B cell (primary cell): ENCODE results near the gene BBC3. TPM values are rescaled to one million over a fixed set of nuclear protein-coding genes. Genes with fewer than 3 reads are reported as not detected.

ENCODE experiments used
- ATAC-seq: fragments of 200-7000 bp; cut with Tn5 transposase; one replicate; pipeline ENCODE4 v1.10.0; 2021; ENCODE audit warnings: low read depth, mild to moderate bottlenecking, moderate number of reproducible peaks, moderate library complexity
- CTCF ChIA-PET: fragments of 350-600 bp; sonication (Branson Sonifier 250); formaldehyde crosslinking; loops from one replicate; lab custom pipeline; 2021; ENCODE audit warnings: antibody characterized with exemption, inconsistent platforms; lab: Charles Lee
- POLR2A ChIA-PET: fragments of 350-600 bp; sonication (Branson Sonifier 250); formaldehyde crosslinking; loops from one replicate; lab custom pipeline; 2021; ENCODE audit warnings: antibody characterized with exemption; lab: Charles Lee
- DNase-seq: peaks from one replicate; pipeline ENCODE4 v3.0.0; 2013
- H2AFZ ChIP-seq: 2 replicates; pipeline ENCODE4 v1.6.1; 2012; ENCODE audit warnings: mild to moderate bottlenecking, low read depth, low read length; ENCODE audit not compliant: insufficient read depth, poor library complexity, severe bottlenecking
- H3K27ac ChIP-seq, 2 donors: 1 replicate in 1 of 2; 2 replicates in 1 of 2; pipeline ENCODE4 v1.5.1; 2012 to 2013; ENCODE audit warnings: low read length in 2 of 2, mild to moderate bottlenecking in 2 of 2, moderate library complexity in 1 of 2
- H3K27me3 ChIP-seq, 4 experiments: fragments of 200-600 bp in 1 of 4; sonication (generic) in 1 of 4; replicated peaks in 1 of 4; 1 replicate in 2 of 4; 2 replicates in 2 of 4; pipeline versions ENCODE4 v1.6.1 to v1.7.0; 2013 to 2016; ENCODE audit warnings: low read length in 3 of 4, mild to moderate bottlenecking in 2 of 4, mixed read lengths in 1 of 4, moderate library complexity in 1 of 4; ENCODE audit not compliant: insufficient read depth in 4 of 4, control insufficient read depth in 3 of 4; ENCODE audit errors: control extremely low read depth in 1 of 4
- H3K36me3 ChIP-seq, 2 experiments: replicated peaks in 1 of 2; 1 replicate in 1 of 2; 2 replicates in 1 of 2; pipeline versions ENCODE4 v1.6.1 to v1.7.1; 2013; ENCODE audit warnings: low read length in 1 of 2; ENCODE audit not compliant: insufficient read depth in 2 of 2, control insufficient read depth in 1 of 2; ENCODE audit errors: control extremely low read depth in 1 of 2, extremely low read depth in 1 of 2
- H3K4me1 ChIP-seq, 2 donors: fragments of 200-600 bp in 1 of 2; sonication (generic) in 1 of 2; 1 replicate in 1 of 2; 2 replicates in 1 of 2; pipeline versions ENCODE4 v1.5.1 to v1.6.1; 2013 to 2017; ENCODE audit warnings: low read length in 2 of 2; ENCODE audit not compliant: control insufficient read depth in 2 of 2, insufficient read depth in 2 of 2
- H3K4me2 ChIP-seq: replicated peaks from 2 replicates; pipeline ENCODE3; 2012; ENCODE audit warnings: mild to moderate bottlenecking, low read depth, low read length; ENCODE audit not compliant: poor library complexity, severe bottlenecking
- H3K4me3 ChIP-seq, 5 experiments: fragments of 200-600 bp in 1 of 5; sonication (generic) in 1 of 5; 1 replicate in 3 of 5; 2 replicates in 2 of 5; pipeline versions ENCODE4 v1.5.1 to v1.7.0; 2011 to 2016; ENCODE audit warnings: low read length in 4 of 5, mild to moderate bottlenecking in 4 of 5, low read depth in 2 of 5, control low read depth in 1 of 5, moderate library complexity in 1 of 5; ENCODE audit not compliant: insufficient read depth in 1 of 5; ENCODE audit errors: control extremely low read depth in 1 of 5, extremely low read depth in 1 of 5
- H3K79me2 ChIP-seq: fragments of 200-600 bp; sonication (generic); one replicate; pipeline ENCODE4 v1.6.0; 2016; ENCODE audit warnings: low read length; ENCODE audit not compliant: control insufficient read depth, insufficient read depth
- H3K9ac ChIP-seq: fragments of 200-600 bp; sonication (generic); 2 replicates; pipeline ENCODE4 v1.6.1; 2017; ENCODE audit warnings: mild to moderate bottlenecking, low read length, moderate library complexity
- H3K9me3 ChIP-seq, 3 donors: one replicate each; pipeline versions ENCODE4 v1.6.1 to v1.7.1; 2013; ENCODE audit warnings: low read length in 2 of 3; ENCODE audit not compliant: control insufficient read depth in 2 of 3, insufficient read depth in 1 of 3; ENCODE audit errors: control extremely low read depth in 1 of 3
- H4K20me1 ChIP-seq: 2 replicates; pipeline ENCODE4 v1.6.0; 2012; ENCODE audit warnings: mild to moderate bottlenecking, low read length; ENCODE audit not compliant: insufficient read depth, control insufficient read depth, poor library complexity, severe bottlenecking
- H3K27ac Mint-ChIP-seq: one replicate; pipeline ENCODE4 v1.8.0; 2021; ENCODE audit warnings: mixed read lengths
- H3K27me3 Mint-ChIP-seq: one replicate; pipeline ENCODE4 v1.8.0; 2021; ENCODE audit warnings: mixed read lengths
- H3K4me1 Mint-ChIP-seq: one replicate; pipeline ENCODE4 v1.8.0; 2021; ENCODE audit warnings: mixed read lengths
- H3K4me3 Mint-ChIP-seq: one replicate; pipeline ENCODE4 v1.8.0; 2021; ENCODE audit warnings: mixed read lengths
- H3K9me3 Mint-ChIP-seq: one replicate; pipeline ENCODE4 v1.8.0; 2022; ENCODE audit warnings: mixed read lengths; ENCODE audit not compliant: insufficient read depth
- CTCF ChIP-seq: fragments of 200-600 bp; IDR thresholded peaks from one replicate; pipeline ENCODE4 v1.8.0; 2022; ENCODE audit warnings: antibody characterized with exemption, mild to moderate bottlenecking
- EZH2 ChIP-seq: IDR thresholded peaks from 2 replicates; pipeline ENCODE4 v1.6.1; 2012; ENCODE audit warnings: borderline replicate concordance, low read depth, mild to moderate bottlenecking, moderate library complexity, low read length; ENCODE audit not compliant: insufficient read depth, poor library complexity, severe bottlenecking
- WGBS: methylation state at CpG from one replicate; pipeline ENCODE4 v1.1.5; 2013; ENCODE audit warnings: missing lambda C conversion rate; ENCODE audit not compliant: insufficient coverage; 5-methylcytosine and 5-hydroxymethylcytosine counted together
- intact Hi-C: fragments of 100-400 bp; cut with micrococcal nuclease; formaldehyde crosslinking; loops from one replicate; pipeline ENCODE4 v1.10.0; 2022
- polyA plus RNA-seq: library from polyadenylated mRNA; depleted of rRNA; stranded (reverse); fragments of >200 nt; gene quantifications from 2 replicates; pipeline ENCODE4 v1.2.3, GENCODE V29; 2012
- total RNA-seq, 2 donors: library from RNA; stranded (reverse); fragments of 120-200 nt in 1 of 2; gene quantifications; 1 replicate in 1 of 2; 2 replicates in 1 of 2; pipeline versions ENCODE4 v1.2.3 to v1.2.4, GENCODE V29; 2013 to 2022

Gene BBC3
- total and polyA plus RNA-seq, 2 donors (not counting 1 experiment from before 2014, with no cell fraction given), result 10.2 to 17.8 TPM

GRCh38 chr19:47258895-47259555 is 28.0 kb upstream of the BBC3 start:
- POLR2A ChIA-PET, result no interaction called here

More at GRCh38 chr19:47258895-47259555, 28.0 kb upstream of the BBC3 start:
- H3K27ac Mint-ChIP-seq, result peak overlapping the region; percentile 73
- Histone ChIP-seq H3K27ac (no peak overlapping the region), H3K4me2 (no peak overlapping the region), H4K20me1 (peaks cover 44% of the 10 kb centered on the region), H3K9ac (no peak overlapping the region), H3K79me2 (peaks cover 25% of the 10 kb centered on the region), H3K36me3 (peaks cover 3 to 30% of the 10 kb centered on the region in 2 experiments), H3K27me3 (no peaks in the 10 kb centered on the region), H3K4me3 (no peak overlapping the region), H3K9me3 (peaks cover 0 to 6% (median 0%) of the 10 kb centered on the region in 3 donors), H2AFZ (no peak overlapping the region), H3K4me1 (peaks cover 20 to 34% of the 10 kb centered on the region in 2 donors)
- CTCF ChIA-PET, result interaction anchor here (0.7 kb wide), 1 partner anchor 15 kb away, joined by 3 read pairs; no protein-coding TSS in a partner anchor
- H3K4me1 Mint-ChIP-seq, result peaks cover 46% of the 10 kb centered on the region
- H3K4me3 Mint-ChIP-seq, result peak overlapping the region; percentile 72
- H3K27me3 Mint-ChIP-seq, result no peaks in the 10 kb centered on the region
- intact Hi-C loops, result loop anchor here (10.0 kb wide), 1 partner anchor 394 kb away; the partner anchor contains the start of gene ARHGAP35
- WGBS, result 97% methylated on average over 6 of the region's 6 CpGs
- no peaks in the 10 kb centered on the region for H3K9me3 Mint-ChIP-seq
- ATAC-seq (no peak), DNase-seq (no peak)
- TF ChIP-seq CTCF (no peak), EZH2 (no peak)
